ENCODE results near the gene MSANTD7. TPM values are rescaled to one million over a fixed set of nuclear protein-coding genes. Genes with fewer than 3 reads are reported as not detected.
A peak's percentile ranks its signal among the peaks of the same experiment; 100 is the strongest.

The MSANTD7 gene
- total RNA-seq, 1 experiment from 2014 or later = 19.1 TPM

DNA sequence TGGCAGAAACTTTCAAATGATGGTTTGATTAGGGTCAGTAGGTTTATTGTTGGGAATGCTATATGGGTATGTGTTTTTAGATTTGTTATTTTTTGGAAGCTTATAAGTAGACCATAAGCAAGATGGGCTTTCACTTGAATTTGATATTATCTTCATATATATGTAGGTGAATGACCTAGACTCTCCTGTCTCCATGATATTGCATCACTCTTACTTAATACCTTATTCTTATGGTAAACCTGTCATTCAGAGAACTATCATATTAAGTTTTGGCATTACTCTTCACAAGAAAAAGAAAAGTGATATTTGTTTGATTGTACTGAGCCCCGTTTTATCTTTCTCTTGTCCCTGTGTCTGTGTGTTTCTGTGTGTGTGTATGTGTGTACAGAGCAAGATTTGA, 17.3 kb downstream of the MSANTD7 start:
- no TSS peak for BruUV-seq (replicated peaks)
- DNase-seq (ENCODE audit: low spot score) = no peak

DNA sequence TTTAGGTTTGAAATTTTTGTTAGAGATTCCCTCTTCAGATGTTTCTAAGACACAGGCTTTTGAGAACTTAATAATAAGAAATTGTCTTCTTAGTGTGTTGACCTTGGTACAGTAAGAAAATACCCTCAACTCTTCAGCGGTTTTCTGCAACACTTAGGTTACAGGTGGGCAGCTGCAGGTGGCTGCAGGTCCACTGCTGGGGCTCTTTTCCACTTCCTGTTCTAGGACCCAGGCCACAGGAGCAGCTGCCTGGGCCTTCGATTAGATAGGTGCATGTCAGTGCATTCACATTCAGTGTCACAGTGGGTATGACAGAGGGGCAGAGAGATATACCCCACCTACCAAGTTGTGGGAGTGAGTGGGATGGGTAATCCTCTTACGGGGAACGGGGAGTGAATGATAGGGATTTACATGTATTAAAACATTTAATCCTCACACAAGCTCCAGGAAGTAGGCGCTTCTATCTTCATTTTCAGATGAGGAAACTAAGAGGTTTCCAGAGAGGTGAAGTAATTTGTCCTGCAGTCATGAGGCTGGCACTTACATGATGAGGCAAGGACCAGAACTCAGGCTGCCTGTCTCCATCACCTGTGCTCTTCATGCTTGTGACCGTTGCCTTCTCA, 20.3 kb downstream of the MSANTD7 start:
- no TSS peak for BruUV-seq (replicated peaks)
- Histone ChIP-seq H3K36me3 (ENCODE audit: insufficient read depth, low read length, poor library complexity, severe bottlenecking) (peaks cover 10% of the 10 kb centered on the region), H3K27ac (ENCODE audit: low read depth, low read length, poor library complexity, severe bottlenecking) (no peak overlapping the region), H3K4me1 (ENCODE audit: insufficient read depth, low read length, poor library complexity, severe bottlenecking) (peaks cover 23% of the 10 kb centered on the region), H3K4me3 (ENCODE audit: low read depth, low read length, poor library complexity, severe bottlenecking) (no peak overlapping the region), H3K27me3 (replicated peaks; ENCODE audit: insufficient read depth, low read depth, low read length, poor library complexity) (no peaks in the 10 kb centered on the region), H3K9me3 (ENCODE audit: low read depth, low read length, poor library complexity, severe bottlenecking) (no peaks in the 10 kb centered on the region)
- intact Hi-C loops (cut with micrococcal nuclease; ENCODE audit: unreplicated experiment) = no loop called here
- DNase-seq (ENCODE audit: low spot score) = peak; percentile 60
- no peak for TF ChIP-seq CTCF (conservative IDR thresholded peaks at IDR 0.05; ENCODE audit: low read depth, low read length)
- TF ChIP-seq EZH2 (IDR thresholded peaks at IDR 0.05; ENCODE audit: borderline replicate concordance, low read depth, low read length, poor library complexity, severe bottlenecking) = no peak
- ChIA-PET POLR2A (ENCODE audit: low non-redundant PET) (no interaction called here), CTCF (no interaction called here)

More for the DNA sequence above, 17.3 kb downstream of the MSANTD7 start:
- intact Hi-C loops (cut with micrococcal nuclease; ENCODE audit: unreplicated experiment) = no loop called here
- ChIA-PET CTCF (no interaction called here), POLR2A (ENCODE audit: low non-redundant PET) (no interaction called here)
- Histone ChIP-seq H3K4me1 (ENCODE audit: insufficient read depth, low read length, poor library complexity, severe bottlenecking) (peaks cover 23% of the 10 kb centered on the region), H3K27me3 (replicated peaks; ENCODE audit: insufficient read depth, low read depth, low read length, poor library complexity) (no peaks in the 10 kb centered on the region), H3K27ac (ENCODE audit: low read depth, low read length, poor library complexity, severe bottlenecking) (no peak overlapping the region), H3K9me3 (ENCODE audit: low read depth, low read length, poor library complexity, severe bottlenecking) (no peaks in the 10 kb centered on the region), H3K4me3 (ENCODE audit: low read depth, low read length, poor library complexity, severe bottlenecking) (no peak overlapping the region), H3K36me3 (ENCODE audit: insufficient read depth, low read length, poor library complexity, severe bottlenecking) (peaks cover 25% of the 10 kb centered on the region)
- TF ChIP-seq CTCF (conservative IDR thresholded peaks at IDR 0.05; ENCODE audit: low read depth, low read length) (no peak), EZH2 (IDR thresholded peaks at IDR 0.05; ENCODE audit: borderline replicate concordance, low read depth, low read length, poor library complexity, severe bottlenecking) (no peak)

GRCh38 chr10:14859043-14859442, 20.9 kb downstream of the MSANTD7 start:
- Histone ChIP-seq H3K27ac (ENCODE audit: low read depth, low read length, poor library complexity, severe bottlenecking) (no peak overlapping the region), H3K36me3 (ENCODE audit: insufficient read depth, low read length, poor library complexity, severe bottlenecking) (peaks cover 8% of the 10 kb centered on the region), H3K4me1 (ENCODE audit: insufficient read depth, low read length, poor library complexity, severe bottlenecking) (peaks cover 23% of the 10 kb centered on the region), H3K27me3 (replicated peaks; ENCODE audit: insufficient read depth, low read depth, low read length, poor library complexity) (no peaks in the 10 kb centered on the region), H3K9me3 (ENCODE audit: low read depth, low read length, poor library complexity, severe bottlenecking) (no peaks in the 10 kb centered on the region), H3K4me3 (ENCODE audit: low read depth, low read length, poor library complexity, severe bottlenecking) (no peak overlapping the region)
- TF ChIP-seq EZH2 (IDR thresholded peaks at IDR 0.05; ENCODE audit: borderline replicate concordance, low read depth, low read length, poor library complexity, severe bottlenecking) (no peak), CTCF (conservative IDR thresholded peaks at IDR 0.05; ENCODE audit: low read depth, low read length) (no peak)
- BruUV-seq (replicated peaks) = no TSS peak
- ChIA-PET CTCF (no interaction called here), POLR2A (ENCODE audit: low non-redundant PET) (no interaction called here)
- intact Hi-C loops (cut with micrococcal nuclease; ENCODE audit: unreplicated experiment) = no loop called here
- DNase-seq (ENCODE audit: low spot score) = no peak

Data from A673 (cell line).